Measurements from ENCODE around the gene GPC6.
"Not testable (repeated sequence)": the region's sequence is repeated elsewhere in the genome, so short reads cannot be mapped to it uniquely, and the experiment has no call there.

DNA sequence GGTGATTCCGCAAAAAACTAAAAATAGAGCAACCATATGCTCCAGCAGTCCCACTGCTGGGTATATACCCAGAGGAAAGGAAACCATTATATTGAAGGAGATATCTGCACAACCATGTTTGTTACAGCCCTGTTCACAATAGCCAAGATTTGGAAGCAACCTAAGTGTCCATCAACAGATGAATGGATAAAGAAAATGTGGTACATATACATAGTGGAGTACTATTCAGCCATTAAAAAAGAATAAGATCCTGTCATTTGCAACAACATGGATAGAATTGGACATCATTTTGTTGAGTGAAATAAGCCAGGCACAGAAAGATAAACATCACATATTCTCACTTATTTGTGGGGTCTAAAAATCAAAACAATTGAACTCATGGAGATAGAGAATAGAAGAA lies 97.3 kb downstream of the GPC6 start:
- not testable (repeated sequence) for TF ChIP-seq EZH2 (IDR thresholded peaks at IDR 0.05; ENCODE audit: borderline replicate concordance, insufficient read depth, low read depth, low read length, poor library complexity, severe bottlenecking)
- TF ChIP-seq, protein P1, sequence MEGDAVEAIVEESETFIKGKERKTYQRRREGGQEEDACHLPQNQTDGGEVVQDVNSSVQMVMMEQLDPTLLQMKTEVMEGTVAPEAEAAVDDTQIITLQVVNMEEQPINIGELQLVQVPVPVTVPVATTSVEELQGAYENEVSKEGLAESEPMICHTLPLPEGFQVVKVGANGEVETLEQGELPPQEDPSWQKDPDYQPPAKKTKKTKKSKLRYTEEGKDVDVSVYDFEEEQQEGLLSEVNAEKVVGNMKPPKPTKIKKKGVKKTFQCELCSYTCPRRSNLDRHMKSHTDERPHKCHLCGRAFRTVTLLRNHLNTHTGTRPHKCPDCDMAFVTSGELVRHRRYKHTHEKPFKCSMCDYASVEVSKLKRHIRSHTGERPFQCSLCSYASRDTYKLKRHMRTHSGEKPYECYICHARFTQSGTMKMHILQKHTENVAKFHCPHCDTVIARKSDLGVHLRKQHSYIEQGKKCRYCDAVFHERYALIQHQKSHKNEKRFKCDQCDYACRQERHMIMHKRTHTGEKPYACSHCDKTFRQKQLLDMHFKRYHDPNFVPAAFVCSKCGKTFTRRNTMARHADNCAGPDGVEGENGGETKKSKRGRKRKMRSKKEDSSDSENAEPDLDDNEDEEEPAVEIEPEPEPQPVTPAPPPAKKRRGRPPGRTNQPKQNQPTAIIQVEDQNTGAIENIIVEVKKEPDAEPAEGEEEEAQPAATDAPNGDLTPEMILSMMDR (IDR thresholded peaks at IDR 0.05): not testable (repeated sequence)

All from B cell (primary cell).